HEK293T (cell line): ENCODE measurements around the gene BZW2.

ENCODE experiments used
- CTCF ChIA-PET: fragments of 350-600 bp; formaldehyde crosslinking; extraction: SDS; loops from one replicate; lab custom pipeline; 2021; ENCODE audit warnings: antibody characterized with exemption, inconsistent platforms; lab: Yijun Ruan, JAX
- POLR2A ChIA-PET: fragments of 350-600 bp; formaldehyde crosslinking; extraction: SDS; loops from one replicate; lab custom pipeline; 2020; ENCODE audit warnings: antibody characterized with exemption, inconsistent platforms; lab: Yijun Ruan, JAX
- DNase-seq: peaks from one replicate; pipeline ENCODE4 v3.0.0; 2012; ENCODE audit warnings: mixed read lengths; ENCODE audit errors: extremely low spot score
- ARNT ChIP-seq: fragments of 450-650 bp; IDR thresholded peaks from 2 replicates; pipeline ENCODE4 v1.6.1; 2017; ENCODE audit warnings: mild to moderate bottlenecking
- BHLHE40 ChIP-seq: fragments of 450-650 bp; IDR thresholded peaks from 2 replicates; pipeline ENCODE4 v1.6.1; 2016; ENCODE audit warnings: mild to moderate bottlenecking, moderate library complexity, borderline replicate concordance
- CTBP1 ChIP-seq: fragments of 450-650 bp; IDR thresholded peaks from 2 replicates; pipeline ENCODE4 v1.6.1; 2016; ENCODE audit warnings: borderline replicate concordance
- ELF4 ChIP-seq: fragments of 450-650 bp; IDR thresholded peaks from 2 replicates; pipeline ENCODE4 v1.6.1; 2017; ENCODE audit warnings: antibody characterized with exemption
- FOXA1 ChIP-seq: fragments of 450-650 bp; IDR thresholded peaks from 2 replicates; pipeline ENCODE4 v1.6.1; 2016; ENCODE audit warnings: mild to moderate bottlenecking
- FOXK2 ChIP-seq: fragments of 450-650 bp; IDR thresholded peaks from 2 replicates; pipeline ENCODE4 v1.6.1; 2016; ENCODE audit warnings: mild to moderate bottlenecking
- FOXM1 ChIP-seq: fragments of 450-650 bp; IDR thresholded peaks from 2 replicates; pipeline ENCODE4 v1.6.1; 2017; ENCODE audit warnings: mild to moderate bottlenecking, borderline replicate concordance
- HDGF ChIP-seq: fragments of 450-650 bp; IDR thresholded peaks from 2 replicates; pipeline ENCODE4 v1.6.1; 2017; ENCODE audit warnings: antibody characterized with exemption, borderline replicate concordance
- L3MBTL2 ChIP-seq: fragments of 450-650 bp; conservative IDR thresholded peaks from 2 replicates; pipeline ENCODE4 v1.6.1; 2016; ENCODE audit warnings: mild to moderate bottlenecking
- LEF1 ChIP-seq: fragments of 450-650 bp; IDR thresholded peaks from 2 replicates; pipeline ENCODE4 v1.6.1; 2017; ENCODE audit warnings: mild to moderate bottlenecking, borderline replicate concordance
- NFRKB ChIP-seq: fragments of 450-650 bp; IDR thresholded peaks from 2 replicates; pipeline ENCODE4 v1.6.1; 2016; ENCODE audit warnings: mild to moderate bottlenecking, moderate library complexity
- SP1 ChIP-seq: fragments of 450-650 bp; IDR thresholded peaks from 2 replicates; pipeline ENCODE4 v1.6.1; 2017
- SUZ12 ChIP-seq: fragments of 450-650 bp; IDR thresholded peaks from 2 replicates; pipeline ENCODE4 v1.6.1; 2016; ENCODE audit warnings: mild to moderate bottlenecking
- TARDBP ChIP-seq: fragments of 450-650 bp; IDR thresholded peaks from 2 replicates; pipeline ENCODE4 v1.6.1; 2016
- ZNF384 ChIP-seq: fragments of 450-650 bp; IDR thresholded peaks from 2 replicates; pipeline ENCODE4 v1.6.1; 2016
- TF ChIP-seq, protein P1 (sequence below): fragments of 450-650 bp; IDR thresholded peaks from 2 replicates; pipeline ENCODE4 v1.6.1; 2016

The BZW2 gene

DNA sequence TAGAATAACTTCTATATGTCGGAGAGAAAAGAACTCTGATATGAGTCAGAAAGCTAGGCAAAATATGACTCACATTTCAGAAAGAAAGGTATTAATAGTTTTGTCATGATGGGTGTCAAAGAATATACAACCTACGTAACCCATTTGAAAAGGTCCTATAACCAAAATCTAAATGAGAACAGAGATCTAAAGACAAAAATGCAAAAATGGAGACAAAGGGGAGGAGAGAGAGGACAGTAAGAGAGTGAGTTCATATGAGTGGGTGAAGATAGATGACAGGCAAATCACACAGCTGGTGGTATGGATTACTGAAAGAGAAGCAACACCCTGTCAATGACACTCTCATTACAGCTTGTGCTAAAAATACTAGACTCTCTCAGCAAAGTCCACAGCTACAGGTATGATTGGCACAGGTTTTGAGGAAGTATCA lies 26.0 kb upstream of the BZW2 start:
- CTCF ChIA-PET, result no interaction called here
- DNase-seq, result no peak
- TF ChIP-seq L3MBTL2, result no peak
- TF ChIP-seq FOXA1, result no peak
- TF ChIP-seq FOXK2, result no peak
- TF ChIP-seq, protein P1, sequence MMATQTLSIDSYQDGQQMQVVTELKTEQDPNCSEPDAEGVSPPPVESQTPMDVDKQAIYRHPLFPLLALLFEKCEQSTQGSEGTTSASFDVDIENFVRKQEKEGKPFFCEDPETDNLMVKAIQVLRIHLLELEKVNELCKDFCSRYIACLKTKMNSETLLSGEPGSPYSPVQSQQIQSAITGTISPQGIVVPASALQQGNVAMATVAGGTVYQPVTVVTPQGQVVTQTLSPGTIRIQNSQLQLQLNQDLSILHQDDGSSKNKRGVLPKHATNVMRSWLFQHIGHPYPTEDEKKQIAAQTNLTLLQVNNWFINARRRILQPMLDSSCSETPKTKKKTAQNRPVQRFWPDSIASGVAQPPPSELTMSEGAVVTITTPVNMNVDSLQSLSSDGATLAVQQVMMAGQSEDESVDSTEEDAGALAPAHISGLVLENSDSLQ, result no peak
- TF ChIP-seq BHLHE40, result no peak
- no peak for TF ChIP-seq CTBP1
- TF ChIP-seq SP1, result no peak
- TF ChIP-seq SUZ12, result no peak
- TF ChIP-seq LEF1, result no peak
- no peak for TF ChIP-seq ZNF384
- TF ChIP-seq HDGF, result no peak
- no peak for TF ChIP-seq ELF4
- no peak for TF ChIP-seq FOXM1
- TF ChIP-seq TARDBP, result no peak
- no peak for TF ChIP-seq NFRKB
- POLR2A ChIA-PET, result no interaction called here

DNA sequence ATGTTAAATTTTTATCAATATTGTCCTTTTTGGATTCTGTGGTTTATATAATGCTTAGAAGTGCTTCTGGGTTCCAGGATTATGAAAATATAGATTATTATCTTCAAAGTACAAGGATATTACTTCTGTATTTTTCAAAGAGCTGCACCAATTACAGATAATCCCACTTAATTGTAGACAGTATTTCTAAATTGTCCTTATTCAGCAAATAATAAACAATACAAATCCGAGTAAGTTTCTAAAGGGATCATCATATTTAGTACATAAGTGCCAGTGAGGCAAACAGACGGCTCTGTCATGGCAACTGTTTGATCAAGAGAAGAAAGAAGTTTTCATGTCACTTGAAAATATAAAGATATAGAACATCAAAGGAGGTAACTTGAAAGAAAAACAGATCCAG lies 19.6 kb upstream of the BZW2 start:
- CTCF ChIA-PET, result interaction anchor here (1.1 kb wide), 1 partner anchor 38 kb away, joined by 7 read pairs; no protein-coding TSS in a partner anchor
- POLR2A ChIA-PET, result no interaction called here
- no peak for DNase-seq
- no peak for TF ChIP-seq LEF1
- no peak for TF ChIP-seq FOXA1
- TF ChIP-seq L3MBTL2, result no peak
- no peak for TF ChIP-seq CTBP1
- no peak for TF ChIP-seq SP1
- TF ChIP-seq FOXM1, result no peak

DNA sequence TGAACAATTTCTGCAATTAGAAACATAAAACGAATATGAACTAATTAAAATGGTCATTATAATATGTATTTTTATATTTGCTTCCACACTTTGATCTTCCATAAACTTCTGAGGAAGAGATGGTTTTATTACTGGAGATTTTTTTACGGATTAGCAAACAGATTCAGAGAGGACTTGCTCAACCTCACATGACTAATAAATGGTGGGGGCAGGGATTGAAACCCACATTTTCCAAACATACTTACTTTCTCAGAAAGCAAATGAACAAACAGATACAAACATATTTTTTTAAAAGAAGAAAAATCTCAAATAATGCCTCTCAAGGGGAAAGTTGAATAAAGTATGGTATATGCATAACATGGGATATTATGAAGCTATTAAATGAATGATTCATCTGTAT lies 18.7 kb upstream of the BZW2 start:
- POLR2A ChIA-PET, result no interaction called here
- TF ChIP-seq FOXA1, result no peak
- TF ChIP-seq FOXM1, result no peak
- no peak for TF ChIP-seq ZNF384
- TF ChIP-seq SP1, result no peak
- TF ChIP-seq ARNT, result no peak
- no peak for TF ChIP-seq ELF4
- TF ChIP-seq, protein P1, result no peak
- no peak for TF ChIP-seq SUZ12
- TF ChIP-seq FOXK2, result no peak
- no peak for TF ChIP-seq LEF1
- no peak for TF ChIP-seq L3MBTL2
- TF ChIP-seq NFRKB, result no peak
- no peak for TF ChIP-seq TARDBP
- no peak for TF ChIP-seq CTBP1
- no peak for TF ChIP-seq HDGF
- TF ChIP-seq BHLHE40, result no peak
- CTCF ChIA-PET, result no interaction called here
- no peak for DNase-seq

DNA sequence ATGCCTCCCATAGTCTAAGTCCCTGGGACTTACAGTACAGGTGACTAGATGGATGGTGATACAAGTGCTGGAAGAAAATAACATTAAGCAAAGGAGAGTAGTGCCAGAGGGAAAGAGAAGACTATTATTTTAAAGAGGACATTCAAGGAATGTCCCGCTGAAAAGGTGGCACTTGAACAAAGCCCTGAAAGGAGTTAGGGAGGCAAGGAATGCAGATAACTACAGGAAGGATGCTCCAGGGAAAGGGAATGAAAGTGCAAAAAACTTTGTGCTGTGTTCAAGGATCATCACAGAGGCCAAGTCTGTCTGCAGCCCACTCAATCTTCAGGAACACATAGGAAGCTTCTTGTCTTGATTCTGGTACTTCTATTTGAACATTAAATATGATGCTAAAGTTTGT lies 15.3 kb upstream of the BZW2 start:
- CTCF ChIA-PET, result no interaction called here
- TF ChIP-seq SUZ12 (no peak), FOXM1 (no peak), NFRKB (no peak), ELF4 (no peak), L3MBTL2 (no peak), FOXA1 (no peak), ARNT (no peak), FOXK2 (no peak), BHLHE40 (no peak), CTBP1 (no peak), LEF1 (no peak), TARDBP (no peak), HDGF (no peak), SP1 (no peak), ZNF384 (no peak)
- TF ChIP-seq, protein P1, result no peak
- POLR2A ChIA-PET, result no interaction called here
- no peak for DNase-seq

DNA sequence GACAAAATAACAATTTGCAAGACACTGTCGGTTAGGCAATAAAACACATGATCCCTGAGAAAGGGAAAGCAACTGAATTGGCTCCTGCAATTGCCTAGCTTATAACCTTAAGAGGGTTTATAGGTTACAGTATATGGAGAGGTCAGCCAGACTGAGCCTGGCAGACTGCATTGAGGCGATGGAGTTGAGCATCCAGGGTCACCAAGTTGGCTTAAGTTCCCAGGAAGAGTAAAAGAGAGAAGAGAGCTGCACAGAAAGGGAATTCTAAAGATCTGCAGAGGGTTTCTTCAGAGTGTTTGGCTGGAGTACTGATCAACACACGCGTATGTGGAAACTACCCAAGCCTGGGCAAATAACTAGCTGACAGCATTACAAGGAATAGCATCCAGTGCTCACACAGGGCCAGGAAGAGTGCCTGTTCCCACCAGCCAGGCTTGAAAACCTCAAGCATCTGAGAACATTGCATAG lies 11.7 kb upstream of the BZW2 start:
- TF ChIP-seq ELF4, result no peak
- no peak for TF ChIP-seq L3MBTL2
- no peak for TF ChIP-seq FOXA1
- no peak for TF ChIP-seq TARDBP
- TF ChIP-seq SUZ12, result no peak
- no peak for TF ChIP-seq FOXM1
- no peak for TF ChIP-seq LEF1
- CTCF ChIA-PET, result no interaction called here
- no peak for DNase-seq

DNA sequence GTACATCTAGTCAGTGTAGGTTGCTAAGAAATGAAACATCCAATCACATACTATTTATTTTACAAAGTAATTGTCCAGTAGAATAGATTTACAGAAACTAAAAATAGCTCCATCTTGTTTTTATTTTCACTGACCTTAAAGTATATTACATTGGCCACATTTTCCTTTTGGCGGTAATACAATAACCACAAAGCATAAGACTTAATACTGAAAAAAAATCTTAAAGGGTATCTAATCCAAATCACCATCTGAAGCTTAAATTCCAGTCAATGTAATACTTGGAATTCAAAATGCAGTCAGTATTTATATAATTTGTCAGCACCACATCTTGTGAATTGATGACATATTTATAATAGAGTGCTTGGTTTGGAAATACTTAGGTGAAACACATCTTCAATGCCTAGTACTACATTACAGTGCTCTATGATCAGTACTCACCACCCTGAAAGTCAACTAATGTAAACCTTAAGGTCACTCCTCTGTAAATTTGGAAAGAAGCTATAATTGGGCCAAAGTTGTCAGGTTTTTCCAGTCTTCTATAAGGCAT lies 9.4 kb upstream of the BZW2 start:
- POLR2A ChIA-PET, result interaction anchor here (0.8 to 1.1 kb wide), 2 partner anchors 9 to 47 kb away, joined by 3 to 6 read pairs; partner anchors contain the start of genes ANKMY2 and BZW2
- no peak for DNase-seq
- CTCF ChIA-PET, result interaction anchor here (0.6 kb wide), 1 partner anchor 73 kb away, joined by 3 read pairs; no protein-coding TSS in a partner anchor

More for the DNA sequence above, 11.7 kb upstream of the BZW2 start:
- POLR2A ChIA-PET, result interaction anchor here (1.0 kb wide), 1 partner anchor 11 kb away, joined by 4 read pairs; the partner anchor contains the start of genes ANKMY2 and BZW2

More for the DNA sequence above, 9.4 kb upstream of the BZW2 start:
- TF ChIP-seq ZNF384, result no peak
- no peak for TF ChIP-seq ELF4
- TF ChIP-seq FOXM1, result no peak
- no peak for TF ChIP-seq FOXA1
- TF ChIP-seq NFRKB, result no peak
- no peak for TF ChIP-seq SP1
